Fibroblast of pulmonary artery (primary cell): Measurements from ENCODE around the gene FAM193B.

Experiments used
- DNase-seq: peaks from one replicate; pipeline ENCODE4 v3.0.0-alpha.2; 2010; ENCODE audit warnings: low read depth
- H3K4me3 ChIP-seq: replicated peaks from 2 replicates; pipeline ENCODE4 v1.5.1; 2011; ENCODE audit warnings: low read depth, mild to moderate bottlenecking, control low read depth, low read length, moderate library complexity
- TF ChIP-seq, protein P1 (sequence below): IDR thresholded peaks from 2 replicates; pipeline ENCODE4 v1.5.1; 2011; ENCODE audit warnings: mild to moderate bottlenecking, control low read depth, low read length, inconsistent platforms; ENCODE audit errors: missing control alignments

The FAM193B gene

DNA sequence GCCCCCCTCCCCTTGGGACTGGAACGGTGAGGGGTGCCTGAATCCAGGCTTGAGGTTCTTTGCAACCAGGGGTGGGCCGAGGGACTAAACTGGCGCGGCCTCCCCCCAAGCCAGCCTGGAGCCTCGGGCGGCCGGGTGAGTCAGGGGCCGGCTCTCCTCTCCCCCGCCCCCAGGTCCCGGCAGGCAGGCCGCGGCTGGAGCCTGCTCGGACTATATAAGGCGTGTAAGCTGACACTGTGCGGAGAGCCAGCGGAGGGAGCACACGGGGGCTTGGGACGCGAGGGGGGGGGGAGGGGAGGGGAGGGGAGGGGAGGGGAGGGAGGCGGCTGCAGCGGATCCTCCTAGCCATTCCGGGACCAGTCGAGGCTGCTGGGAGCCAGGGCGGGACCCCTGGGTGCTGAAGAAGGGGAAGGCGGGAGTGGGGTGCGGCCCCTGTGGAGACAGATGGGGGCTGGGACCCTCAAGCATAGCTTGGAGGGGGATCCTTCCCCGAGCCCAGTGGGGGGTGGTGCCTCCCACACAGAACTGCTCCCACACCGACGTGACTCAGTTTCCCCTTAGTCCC is 57.6 kb downstream of the FAM193B start:
- TF ChIP-seq, protein P1, sequence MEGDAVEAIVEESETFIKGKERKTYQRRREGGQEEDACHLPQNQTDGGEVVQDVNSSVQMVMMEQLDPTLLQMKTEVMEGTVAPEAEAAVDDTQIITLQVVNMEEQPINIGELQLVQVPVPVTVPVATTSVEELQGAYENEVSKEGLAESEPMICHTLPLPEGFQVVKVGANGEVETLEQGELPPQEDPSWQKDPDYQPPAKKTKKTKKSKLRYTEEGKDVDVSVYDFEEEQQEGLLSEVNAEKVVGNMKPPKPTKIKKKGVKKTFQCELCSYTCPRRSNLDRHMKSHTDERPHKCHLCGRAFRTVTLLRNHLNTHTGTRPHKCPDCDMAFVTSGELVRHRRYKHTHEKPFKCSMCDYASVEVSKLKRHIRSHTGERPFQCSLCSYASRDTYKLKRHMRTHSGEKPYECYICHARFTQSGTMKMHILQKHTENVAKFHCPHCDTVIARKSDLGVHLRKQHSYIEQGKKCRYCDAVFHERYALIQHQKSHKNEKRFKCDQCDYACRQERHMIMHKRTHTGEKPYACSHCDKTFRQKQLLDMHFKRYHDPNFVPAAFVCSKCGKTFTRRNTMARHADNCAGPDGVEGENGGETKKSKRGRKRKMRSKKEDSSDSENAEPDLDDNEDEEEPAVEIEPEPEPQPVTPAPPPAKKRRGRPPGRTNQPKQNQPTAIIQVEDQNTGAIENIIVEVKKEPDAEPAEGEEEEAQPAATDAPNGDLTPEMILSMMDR = no peak
- DNase-seq = peak; percentile 92
- peak overlapping the region; percentile 83 for H3K4me3 ChIP-seq

DNA sequence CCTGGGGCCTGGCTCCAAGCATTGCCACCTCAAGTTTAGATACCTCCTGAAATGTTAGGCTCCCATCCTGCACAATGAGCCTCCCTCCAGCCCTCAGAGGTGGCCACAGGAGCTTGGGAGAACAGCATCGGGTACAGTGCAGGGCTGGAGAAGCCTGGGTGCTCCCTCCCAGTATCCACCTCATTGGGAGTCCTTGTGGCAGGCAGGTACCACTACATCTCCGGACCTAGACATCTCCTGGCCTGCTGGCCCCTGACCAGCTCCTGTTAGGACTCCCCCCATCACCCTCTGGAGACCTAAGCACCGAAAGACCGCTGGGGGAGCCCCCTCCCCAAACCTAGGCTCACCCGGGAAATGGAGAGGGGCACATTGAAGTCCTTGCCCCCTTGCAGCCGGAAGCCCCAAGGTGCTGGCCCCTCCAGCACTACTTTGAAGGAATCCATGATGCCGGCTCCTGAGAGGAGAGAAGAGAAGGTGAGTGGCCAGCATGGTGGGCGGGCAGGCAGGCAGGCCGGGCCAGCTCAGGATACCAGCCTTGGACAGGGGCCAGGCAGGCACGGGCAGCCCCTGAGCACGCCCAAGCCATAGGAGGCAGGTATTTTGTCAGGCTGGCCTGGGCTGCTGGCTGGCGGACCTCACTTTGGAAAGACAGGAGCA is 58.2 kb downstream of the FAM193B start:
- peak overlapping the region; percentile 83 for H3K4me3 ChIP-seq
- peak; percentile 72 for DNase-seq
- TF ChIP-seq, protein P1 = peak; percentile 39

DNA sequence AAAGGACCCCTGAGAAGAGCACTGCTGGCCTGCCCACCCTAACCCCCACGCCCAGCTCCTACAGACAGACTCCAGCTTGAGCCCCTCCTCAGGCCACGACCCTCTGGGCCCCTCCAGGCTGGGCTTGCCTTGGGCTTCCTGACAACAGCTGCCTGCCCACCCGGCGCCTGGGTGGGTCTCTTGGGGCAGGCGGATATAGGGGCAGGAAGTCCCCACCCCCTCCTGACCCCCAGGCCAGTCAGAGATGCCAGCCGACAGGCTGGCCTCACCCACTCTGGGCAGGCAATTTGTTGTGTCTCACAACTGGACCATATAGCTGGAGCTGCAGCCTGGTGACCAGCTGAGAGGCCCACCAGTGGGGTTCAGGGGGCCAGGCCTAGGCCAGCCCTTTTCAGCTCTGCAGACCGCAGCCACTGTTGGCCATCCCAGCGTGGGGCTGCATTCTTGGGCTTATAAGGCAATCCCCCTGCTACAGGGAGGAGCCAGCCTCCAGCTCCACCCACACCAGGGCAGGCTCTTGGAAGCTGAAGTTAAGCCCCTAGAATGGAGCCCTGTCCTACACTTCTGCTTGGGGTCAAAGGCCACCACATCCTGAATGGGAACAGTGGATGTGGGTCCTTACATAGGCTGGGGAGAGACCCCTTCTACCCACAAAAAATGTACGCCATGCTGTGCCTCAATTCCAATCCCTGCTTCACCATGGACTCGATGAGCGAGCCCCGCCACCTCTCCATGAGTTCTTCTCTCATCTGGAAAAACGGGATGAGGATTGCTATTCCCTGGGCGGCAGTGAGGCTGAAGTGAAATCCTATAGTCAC is 58.9 kb downstream of the FAM193B start:
- TF ChIP-seq, protein P1 = no peak
- peak overlapping the region; percentile 83 for H3K4me3 ChIP-seq
- peak; percentile 93 for DNase-seq

DNA sequence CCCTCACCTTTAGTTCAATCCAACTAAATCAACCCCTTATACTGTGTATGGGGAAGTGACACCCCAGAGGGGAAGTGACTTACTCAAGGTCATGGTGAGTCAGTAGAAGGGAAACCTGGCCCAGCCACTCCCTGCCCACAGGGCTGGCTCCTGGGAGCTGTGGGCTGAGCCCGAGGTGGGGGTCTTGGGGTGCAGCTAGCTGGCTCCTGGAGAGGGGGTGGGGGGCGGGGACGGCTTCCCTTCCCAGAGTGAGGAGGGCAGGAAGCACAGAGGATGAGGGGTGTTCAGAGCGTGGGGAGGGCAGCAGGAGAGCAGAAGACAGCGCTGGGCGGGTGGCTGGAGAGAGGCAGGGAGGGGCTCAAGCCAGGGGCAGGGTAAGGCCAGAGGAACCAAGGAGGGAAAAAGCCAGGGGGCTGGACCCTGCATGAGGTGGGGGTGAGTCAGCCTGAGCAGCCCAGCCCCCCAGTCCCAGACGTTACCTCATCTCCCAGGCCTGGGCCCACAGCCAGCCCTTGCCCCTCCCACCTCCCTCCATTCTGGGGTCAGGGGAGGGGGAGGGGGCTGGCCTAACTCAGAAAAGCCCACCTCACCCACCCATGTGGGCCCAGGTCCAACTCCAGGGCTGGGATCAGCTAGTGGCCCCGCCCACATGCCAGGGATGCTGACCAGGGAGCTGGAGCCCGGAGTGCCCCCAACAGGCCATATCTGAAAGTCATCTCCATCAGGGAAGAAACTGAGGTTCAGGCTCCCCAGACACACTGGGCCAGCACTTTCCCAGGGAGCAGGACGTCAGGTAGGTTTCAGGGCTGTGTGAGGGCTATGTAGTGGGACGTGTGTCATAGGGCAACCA is 59.8 kb downstream of the FAM193B start:
- TF ChIP-seq, protein P1 = peak; percentile 30
- H3K4me3 ChIP-seq = peak overlapping the region; percentile 83
- peak; percentile 90 for DNase-seq

DNA sequence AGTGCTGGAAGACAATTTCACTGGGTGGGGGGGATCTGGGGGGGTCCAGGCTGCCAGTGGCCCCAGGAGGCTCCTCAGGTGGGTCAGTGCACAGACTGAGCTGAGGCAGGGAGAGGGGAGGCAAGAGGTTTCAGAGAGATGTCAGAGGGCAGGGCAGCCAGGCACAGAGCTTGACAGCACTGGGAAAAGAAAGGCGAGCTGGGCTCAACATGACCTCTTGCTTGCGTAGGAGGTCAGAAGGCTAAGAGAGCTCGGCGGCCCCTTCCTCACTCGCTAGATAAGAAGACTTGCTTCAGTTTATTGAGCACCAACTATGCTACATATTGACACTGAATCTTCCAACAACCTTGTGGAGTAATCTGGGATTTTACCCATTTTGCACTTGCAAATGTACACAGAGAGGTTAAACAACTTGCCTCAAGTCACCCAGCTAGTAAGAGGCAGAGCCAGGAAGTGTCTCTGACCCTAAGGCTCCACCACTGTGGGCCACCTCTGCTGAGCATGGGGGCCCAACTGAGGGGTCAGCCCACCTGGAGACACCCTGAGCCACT is 60.5 kb downstream of the FAM193B start:
- no peak for DNase-seq
- H3K4me3 ChIP-seq = peak overlapping the region; percentile 28
- TF ChIP-seq, protein P1 = no peak

DNA sequence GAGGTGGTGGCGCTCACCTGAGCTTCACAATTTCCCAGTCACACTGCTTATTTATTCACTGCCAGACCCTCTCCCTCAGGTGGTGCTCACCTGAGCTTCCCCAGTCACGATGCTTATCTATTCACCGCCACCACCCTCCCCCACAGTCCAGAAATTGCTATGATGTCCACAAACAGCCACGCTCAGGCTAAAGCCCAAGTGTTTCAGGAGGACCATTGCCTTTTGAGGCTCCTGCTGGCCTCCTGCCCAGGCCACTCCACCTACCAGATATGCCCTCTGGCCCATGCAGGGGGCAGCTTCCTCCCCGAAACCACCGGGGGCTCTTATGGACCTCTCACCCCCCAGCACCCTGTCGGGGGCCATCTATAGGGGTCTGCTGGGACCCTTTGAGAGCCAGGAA is 61.5 kb downstream of the FAM193B start:
- H3K4me3 ChIP-seq = no peak overlapping the region
- no peak for DNase-seq
- TF ChIP-seq, protein P1 = no peak
